ENCODE measurements around the gene DLG2.

DNA sequence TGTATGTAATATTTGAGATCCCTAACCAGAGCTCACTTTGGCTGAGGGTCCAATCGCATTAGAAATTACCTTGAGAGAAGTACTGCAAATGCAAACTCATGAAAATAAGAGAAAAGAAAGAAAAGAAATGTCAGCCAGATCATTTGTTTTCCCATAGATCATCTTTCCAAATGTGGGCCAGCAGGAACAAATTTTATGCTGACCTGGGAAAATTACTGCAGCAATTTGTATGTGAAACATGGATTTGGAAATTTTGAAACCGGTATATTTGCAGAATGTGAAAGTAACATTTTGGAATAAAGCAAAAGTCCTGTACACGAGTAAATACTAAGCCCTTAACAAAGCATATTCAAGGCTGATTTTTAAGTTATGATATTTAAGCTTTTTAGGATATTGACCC lies 1282.1 kb downstream of the DLG2 start:
- TF ChIP-seq, protein P1, sequence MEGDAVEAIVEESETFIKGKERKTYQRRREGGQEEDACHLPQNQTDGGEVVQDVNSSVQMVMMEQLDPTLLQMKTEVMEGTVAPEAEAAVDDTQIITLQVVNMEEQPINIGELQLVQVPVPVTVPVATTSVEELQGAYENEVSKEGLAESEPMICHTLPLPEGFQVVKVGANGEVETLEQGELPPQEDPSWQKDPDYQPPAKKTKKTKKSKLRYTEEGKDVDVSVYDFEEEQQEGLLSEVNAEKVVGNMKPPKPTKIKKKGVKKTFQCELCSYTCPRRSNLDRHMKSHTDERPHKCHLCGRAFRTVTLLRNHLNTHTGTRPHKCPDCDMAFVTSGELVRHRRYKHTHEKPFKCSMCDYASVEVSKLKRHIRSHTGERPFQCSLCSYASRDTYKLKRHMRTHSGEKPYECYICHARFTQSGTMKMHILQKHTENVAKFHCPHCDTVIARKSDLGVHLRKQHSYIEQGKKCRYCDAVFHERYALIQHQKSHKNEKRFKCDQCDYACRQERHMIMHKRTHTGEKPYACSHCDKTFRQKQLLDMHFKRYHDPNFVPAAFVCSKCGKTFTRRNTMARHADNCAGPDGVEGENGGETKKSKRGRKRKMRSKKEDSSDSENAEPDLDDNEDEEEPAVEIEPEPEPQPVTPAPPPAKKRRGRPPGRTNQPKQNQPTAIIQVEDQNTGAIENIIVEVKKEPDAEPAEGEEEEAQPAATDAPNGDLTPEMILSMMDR (IDR thresholded peaks at IDR 0.05; ENCODE audit: low read length), result no peak
- TF ChIP-seq EZH2 (optimal IDR thresholded peaks at IDR 0.05; ENCODE audit: low read depth, low read length), result no peak
- no peak for TF ChIP-seq EZH2phosphoT487 (IDR thresholded peaks at IDR 0.05; ENCODE audit: low read length)

All from MM.1S (cell line).